Peyer's patch (tissue), 4 donors: Measurements from ENCODE around the gene GPR65.

ENCODE experiments used
- POLR2A ChIP-seq, 2 donors: fragments of 450-650 bp; IDR thresholded peaks; one replicate each; pipeline ENCODE4 v1.5.1; 2017; ENCODE audit warnings: antibody characterized with exemption in 2 of 2, mild to moderate bottlenecking in 2 of 2, moderate library complexity in 2 of 2
- TF ChIP-seq, protein P1 (sequence below), 6 experiments: fragments of 450-650 bp in 4 of 6; fragments of 200-600 bp in 2 of 6; sonication (generic) in 1 of 6; IDR thresholded peaks; one replicate each; pipeline ENCODE4 v1.5.1; 2017 to 2019; ENCODE audit warnings: antibody characterized with exemption in 6 of 6, mild to moderate bottlenecking in 3 of 6, moderate library complexity in 1 of 6

DNA sequence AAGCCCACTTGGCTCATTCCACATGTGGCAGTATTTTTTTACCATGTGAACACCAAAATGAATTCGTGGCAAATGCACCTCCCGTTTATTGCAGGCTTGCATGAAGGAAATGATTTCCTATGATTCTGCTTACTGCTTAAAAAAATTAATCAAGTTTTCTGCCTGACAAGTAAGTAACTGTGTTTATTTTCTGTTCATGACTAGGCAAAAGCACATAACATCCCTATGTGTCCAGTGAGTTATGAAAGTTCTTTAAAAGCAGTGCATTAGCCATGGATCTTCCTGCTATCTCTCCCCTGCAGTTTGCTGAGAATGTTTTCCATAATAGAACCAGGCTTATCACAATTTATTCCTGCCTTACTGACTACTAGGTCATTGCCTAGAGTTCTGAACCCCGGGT is 20.4 kb downstream of the GPR65 start:
- TF ChIP-seq POLR2A (IDR thresholded peaks at IDR 0.05), result no peak
- TF ChIP-seq, protein P1, sequence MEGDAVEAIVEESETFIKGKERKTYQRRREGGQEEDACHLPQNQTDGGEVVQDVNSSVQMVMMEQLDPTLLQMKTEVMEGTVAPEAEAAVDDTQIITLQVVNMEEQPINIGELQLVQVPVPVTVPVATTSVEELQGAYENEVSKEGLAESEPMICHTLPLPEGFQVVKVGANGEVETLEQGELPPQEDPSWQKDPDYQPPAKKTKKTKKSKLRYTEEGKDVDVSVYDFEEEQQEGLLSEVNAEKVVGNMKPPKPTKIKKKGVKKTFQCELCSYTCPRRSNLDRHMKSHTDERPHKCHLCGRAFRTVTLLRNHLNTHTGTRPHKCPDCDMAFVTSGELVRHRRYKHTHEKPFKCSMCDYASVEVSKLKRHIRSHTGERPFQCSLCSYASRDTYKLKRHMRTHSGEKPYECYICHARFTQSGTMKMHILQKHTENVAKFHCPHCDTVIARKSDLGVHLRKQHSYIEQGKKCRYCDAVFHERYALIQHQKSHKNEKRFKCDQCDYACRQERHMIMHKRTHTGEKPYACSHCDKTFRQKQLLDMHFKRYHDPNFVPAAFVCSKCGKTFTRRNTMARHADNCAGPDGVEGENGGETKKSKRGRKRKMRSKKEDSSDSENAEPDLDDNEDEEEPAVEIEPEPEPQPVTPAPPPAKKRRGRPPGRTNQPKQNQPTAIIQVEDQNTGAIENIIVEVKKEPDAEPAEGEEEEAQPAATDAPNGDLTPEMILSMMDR (IDR thresholded peaks at IDR 0.05), result no peak
